Retina (tissue), 1 donor: ENCODE results near the gene KLHL1.

ENCODE experiments used
- DNase-seq: peaks from one replicate; pipeline ENCODE4 v3.0.0-alpha.2; 2016

KLHL1 gene

DNA sequence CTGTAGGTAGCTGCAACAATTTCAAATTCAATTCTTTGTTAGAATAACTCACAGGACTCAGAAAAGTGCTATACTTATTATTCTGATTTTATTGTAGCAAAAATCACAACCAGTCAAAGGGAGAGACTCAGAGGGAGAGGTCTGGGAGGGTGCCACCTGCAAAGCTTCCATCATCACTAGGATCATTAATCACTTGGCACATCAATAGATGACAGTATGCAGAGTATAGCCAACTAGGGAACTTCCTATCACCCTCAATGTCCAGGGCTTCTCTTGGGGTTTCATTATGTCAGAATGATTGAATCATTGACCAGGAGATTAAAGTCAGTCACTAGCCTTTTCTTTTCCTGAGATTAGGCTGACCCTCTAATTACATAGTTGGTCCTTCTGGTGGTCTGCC, 432.0 kb downstream of the KLHL1 start:
- no peak for DNase-seq

DNA sequence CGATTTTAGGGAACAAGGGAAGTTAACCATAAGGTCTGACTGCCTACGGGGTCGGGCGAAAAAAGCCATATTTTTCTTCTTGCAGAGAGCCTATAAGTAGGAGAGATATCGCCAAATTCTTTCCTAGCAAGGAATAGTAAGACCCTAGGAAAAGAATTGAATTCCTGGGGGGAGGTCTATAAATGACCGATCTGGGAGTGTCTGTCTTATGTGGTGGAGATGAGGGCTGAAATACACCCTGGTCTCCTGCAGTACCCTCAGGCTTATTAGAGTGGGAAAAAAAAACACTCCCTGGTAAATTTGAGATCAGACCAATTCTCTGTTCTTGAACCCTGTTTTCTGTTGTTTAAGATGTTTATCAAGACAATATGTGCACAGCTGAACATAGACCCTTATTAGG, 448.1 kb downstream of the KLHL1 start:
- DNase-seq = no peak

DNA sequence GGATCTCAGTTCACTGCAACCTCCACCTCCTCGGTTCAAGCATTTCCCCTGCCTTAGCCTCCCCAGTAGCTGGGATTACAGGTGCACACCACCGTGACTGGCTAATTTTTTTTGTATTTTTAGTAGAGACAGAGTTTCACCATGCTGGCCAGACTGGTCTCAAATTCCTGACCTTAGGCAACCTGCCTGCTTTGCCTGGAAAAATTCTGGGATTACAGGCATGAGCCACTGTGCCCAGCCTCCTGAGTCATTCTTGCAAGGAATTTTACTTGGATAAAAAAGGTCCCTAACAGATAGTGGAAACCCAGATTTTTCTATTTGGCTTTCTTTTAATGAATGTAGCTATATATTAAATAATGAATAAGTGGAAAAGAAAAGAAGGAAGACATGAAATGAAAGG, 450.6 kb downstream of the KLHL1 start:
- no peak for DNase-seq

DNA sequence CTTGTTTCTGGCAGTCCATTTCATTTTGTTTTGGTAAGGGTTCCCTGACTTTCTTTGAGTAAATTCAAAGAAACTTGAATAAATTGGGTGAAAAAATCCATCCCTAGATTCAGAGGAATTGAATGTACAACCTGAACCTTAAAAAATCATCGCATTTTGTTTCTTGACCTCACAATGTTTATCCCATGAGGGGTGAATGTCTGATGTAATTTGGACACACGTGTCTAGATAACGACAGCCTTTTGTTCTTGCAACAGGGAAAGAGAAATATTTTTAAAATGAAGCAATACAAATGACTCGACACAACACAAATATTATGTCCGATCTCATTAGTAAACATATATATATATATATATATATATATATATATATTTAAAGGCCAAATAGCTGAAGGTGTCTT, 453.9 kb downstream of the KLHL1 start:
- no peak for DNase-seq
